AG10803 (cell line): Measurements from ENCODE around the gene ASPHD2.

ENCODE experiments used
- DNase-seq: peaks from one replicate; pipeline ENCODE4 v3.0.0; 2010; ENCODE audit warnings: low read depth
- H3K4me3 ChIP-seq: 2 replicates; pipeline ENCODE4 v1.5.1; 2011; ENCODE audit warnings: mild to moderate bottlenecking, low read length, control low read depth
- TF ChIP-seq, protein P1 (sequence below): conservative IDR thresholded peaks from 2 replicates; pipeline ENCODE4 v1.5.1; 2011; ENCODE audit warnings: mild to moderate bottlenecking, low read length, control low read depth, inconsistent platforms

Gene ASPHD2

DNA sequence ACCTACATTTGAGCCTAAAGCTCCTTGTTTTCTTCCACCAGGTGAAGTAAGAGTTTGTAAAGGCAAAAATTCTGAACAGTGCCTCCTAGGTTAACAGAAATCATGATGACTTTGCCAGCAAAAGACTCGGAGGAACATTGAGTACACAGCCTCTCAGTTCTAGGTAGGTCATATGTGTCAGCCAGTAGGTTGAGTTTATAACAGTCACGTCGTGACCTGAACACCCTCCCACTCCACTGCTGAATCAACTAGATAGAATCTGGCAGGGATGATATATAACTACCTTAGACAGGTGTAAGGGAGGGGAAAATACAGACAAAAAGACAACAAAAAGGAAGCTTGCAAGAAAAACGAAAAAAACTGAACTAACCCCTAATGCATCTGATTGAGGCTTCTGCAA is 12.8 kb upstream of the ASPHD2 start:
- H3K4me3 ChIP-seq, result no peak overlapping the region
- no peak for DNase-seq
- TF ChIP-seq, protein P1, sequence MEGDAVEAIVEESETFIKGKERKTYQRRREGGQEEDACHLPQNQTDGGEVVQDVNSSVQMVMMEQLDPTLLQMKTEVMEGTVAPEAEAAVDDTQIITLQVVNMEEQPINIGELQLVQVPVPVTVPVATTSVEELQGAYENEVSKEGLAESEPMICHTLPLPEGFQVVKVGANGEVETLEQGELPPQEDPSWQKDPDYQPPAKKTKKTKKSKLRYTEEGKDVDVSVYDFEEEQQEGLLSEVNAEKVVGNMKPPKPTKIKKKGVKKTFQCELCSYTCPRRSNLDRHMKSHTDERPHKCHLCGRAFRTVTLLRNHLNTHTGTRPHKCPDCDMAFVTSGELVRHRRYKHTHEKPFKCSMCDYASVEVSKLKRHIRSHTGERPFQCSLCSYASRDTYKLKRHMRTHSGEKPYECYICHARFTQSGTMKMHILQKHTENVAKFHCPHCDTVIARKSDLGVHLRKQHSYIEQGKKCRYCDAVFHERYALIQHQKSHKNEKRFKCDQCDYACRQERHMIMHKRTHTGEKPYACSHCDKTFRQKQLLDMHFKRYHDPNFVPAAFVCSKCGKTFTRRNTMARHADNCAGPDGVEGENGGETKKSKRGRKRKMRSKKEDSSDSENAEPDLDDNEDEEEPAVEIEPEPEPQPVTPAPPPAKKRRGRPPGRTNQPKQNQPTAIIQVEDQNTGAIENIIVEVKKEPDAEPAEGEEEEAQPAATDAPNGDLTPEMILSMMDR, result no peak

DNA sequence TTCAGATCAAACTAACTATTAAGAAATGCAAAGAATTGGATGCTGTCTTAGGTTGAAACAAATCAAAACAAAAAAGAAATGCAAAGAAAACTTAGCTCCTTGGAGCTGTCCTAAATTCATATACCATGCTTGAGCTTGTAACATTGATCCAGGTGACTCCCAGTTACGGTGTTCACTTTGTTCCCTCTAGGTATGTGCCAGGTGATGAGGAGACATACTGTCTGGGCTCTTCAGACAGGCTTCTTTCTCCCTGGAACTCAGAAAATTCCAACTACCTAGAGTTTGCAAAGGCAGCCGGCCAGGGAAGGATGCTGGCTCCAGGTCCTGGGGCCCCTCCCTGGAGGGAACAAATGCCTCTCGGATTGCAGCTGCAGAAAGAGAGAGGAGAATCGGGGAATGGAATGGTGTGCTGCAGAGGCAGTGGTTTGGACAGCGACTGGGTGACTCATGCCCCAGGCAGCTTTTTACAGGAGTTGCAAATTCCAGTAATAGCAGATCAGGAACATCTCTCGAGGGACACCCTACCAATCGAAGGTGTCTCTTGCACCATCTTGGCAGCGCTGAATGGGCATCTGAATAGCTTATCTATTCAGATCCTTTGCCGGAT is 12.3 kb upstream of the ASPHD2 start:
- TF ChIP-seq, protein P1, result no peak
- peak; percentile 84 for DNase-seq
- no peak overlapping the region for H3K4me3 ChIP-seq

DNA sequence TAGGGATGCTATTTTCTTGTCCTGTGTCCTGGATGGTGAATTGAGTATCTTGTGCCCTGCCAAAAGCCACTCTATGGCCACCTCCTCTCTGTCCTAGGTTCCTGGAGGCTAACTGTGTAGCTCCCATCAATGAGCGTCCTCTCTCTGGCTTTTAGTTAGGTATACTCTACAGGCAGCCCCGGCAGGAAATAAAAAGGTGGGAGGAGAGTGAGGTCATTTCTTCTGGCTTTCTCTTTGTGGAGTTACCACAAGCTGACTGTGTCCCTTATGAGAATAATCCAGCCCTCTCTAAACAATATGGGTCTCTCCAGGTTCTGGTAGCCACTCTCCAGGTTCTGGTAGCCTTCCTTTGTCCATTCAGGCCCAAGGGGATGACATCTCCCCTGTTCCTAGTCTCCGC is 11.7 kb upstream of the ASPHD2 start:
- DNase-seq, result no peak

DNA sequence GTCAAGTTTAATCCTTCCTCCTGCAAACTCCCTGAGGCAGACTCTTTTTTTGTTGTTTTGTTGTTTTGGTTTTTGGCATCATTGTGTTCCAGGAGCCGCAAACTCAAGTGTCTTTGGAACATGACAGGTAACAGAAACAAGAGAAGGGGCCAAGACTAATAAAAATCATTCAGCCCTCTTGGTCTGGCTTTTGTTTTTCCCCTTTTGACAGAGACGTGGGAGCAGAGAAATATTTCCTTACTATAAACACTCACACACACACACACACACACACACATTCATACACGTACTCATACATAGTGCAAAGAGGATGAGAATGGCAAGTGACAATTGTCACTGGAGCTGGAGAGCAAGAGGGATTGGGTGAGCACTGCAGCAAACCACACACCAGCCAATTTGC is 10.4 kb upstream of the ASPHD2 start:
- no peak for DNase-seq
- TF ChIP-seq, protein P1, result no peak

More for the DNA sequence above, 11.7 kb upstream of the ASPHD2 start:
- TF ChIP-seq, protein P1, result no peak
- no peak overlapping the region for H3K4me3 ChIP-seq

DNA sequence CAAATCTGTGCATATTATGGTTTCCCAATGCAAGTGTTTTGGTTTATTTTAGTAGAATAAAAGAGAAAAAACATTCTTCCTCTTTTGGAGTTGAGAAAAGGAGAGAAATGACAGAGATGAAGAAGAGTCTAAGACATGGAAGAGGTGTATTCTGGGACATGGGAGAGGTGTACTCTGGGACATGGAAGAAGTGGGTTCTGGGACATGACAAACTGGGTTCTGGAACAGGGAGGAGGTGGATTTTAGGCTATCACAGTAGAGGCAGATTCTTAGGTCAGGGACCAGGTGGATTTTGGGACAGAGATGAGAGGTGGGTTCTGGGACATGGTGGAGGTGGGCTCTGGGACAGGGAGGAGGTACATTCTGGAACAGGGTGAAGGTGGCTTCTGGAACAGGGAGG is 2.1 kb upstream of the ASPHD2 start:
- no peak overlapping the region for H3K4me3 ChIP-seq
- TF ChIP-seq, protein P1, result no peak
- DNase-seq, result no peak

More for the DNA sequence above, 10.4 kb upstream of the ASPHD2 start:
- H3K4me3 ChIP-seq, result no peak overlapping the region

DNA sequence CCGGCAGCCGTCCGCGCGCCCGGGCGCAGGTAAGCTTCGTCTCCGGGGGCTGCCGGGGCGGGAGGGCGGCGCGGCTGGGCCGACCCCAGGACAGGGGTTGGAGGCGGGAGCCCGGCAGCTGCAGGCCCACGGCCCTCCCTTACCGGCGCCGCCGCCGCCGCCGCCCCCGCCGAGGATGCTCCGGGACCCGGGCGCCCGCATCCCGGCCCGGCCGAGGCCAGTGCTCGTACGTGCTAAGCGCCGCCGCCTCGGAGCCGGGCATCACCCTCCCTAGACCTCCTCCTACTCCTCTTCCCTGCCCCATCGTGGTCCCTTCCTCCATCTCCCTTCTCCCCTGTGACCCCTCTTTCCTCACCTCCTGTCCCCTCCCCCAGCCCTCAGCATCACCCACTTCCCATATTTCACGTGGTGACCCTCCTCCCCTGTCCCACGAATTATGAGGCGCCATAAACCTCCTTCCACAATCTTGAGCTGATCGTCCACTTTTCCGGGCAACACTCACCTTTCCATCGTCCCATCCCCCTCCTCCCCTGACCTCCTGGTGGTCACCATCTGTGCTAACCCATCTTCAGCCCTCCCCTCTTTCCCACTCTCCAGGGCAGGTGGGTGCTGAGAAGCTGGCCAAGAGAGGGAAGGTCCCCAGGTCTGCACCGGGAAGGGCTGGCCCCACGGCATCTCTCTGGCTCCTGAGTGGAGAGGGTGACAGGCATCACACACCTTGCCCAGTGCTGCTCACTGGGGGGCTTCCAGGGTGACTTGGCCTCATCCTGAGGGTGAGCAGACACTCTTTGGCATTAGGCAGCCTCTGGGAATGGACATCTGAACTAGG is 612 bp downstream of the ASPHD2 start:
- TF ChIP-seq, protein P1, result no peak
- no peak for DNase-seq
- peak overlapping the region; percentile 49 for H3K4me3 ChIP-seq

DNA sequence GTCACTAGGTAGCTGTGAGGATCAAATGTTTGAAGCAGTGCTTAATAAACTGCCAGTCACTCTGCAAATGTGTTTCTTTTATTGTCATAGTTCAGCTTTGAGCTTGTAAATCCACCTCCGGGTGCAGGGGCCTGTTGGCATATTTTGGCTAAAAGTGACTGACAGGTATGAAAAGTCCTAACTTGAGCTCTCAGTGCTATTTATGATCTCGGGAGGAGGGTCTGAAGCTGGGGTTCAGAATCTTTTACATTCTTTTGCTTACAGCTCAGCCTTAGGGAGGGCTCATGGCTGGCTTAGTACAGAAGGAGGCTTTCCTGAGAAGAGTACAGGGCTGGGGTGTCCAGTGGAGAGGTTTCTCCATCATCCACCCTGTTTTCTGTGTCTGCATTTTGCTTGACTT is 1.5 kb downstream of the ASPHD2 start:
- no peak overlapping the region for H3K4me3 ChIP-seq
- TF ChIP-seq, protein P1, result no peak
- DNase-seq, result no peak
